PC-9 (cell line): ENCODE data around the gene G0S2. TPM values are rescaled to one million over a fixed set of nuclear protein-coding genes. Genes with fewer than 3 reads are reported as not detected.
A peak's percentile ranks its signal among the peaks of the same experiment; 100 is the strongest.

Source experiments
- BruUV-seq: library from RNA; stranded (reverse); fragments of 400-500 nt; replicated peaks from 2 replicates; lab custom pipeline; 2021; lab: Mats Ljungman, UMichigan
- CTCF ChIA-PET: fragments of 300-600 bp; sonication (Branson Sonifier 250); formaldehyde crosslinking; loops from one replicate; lab custom pipeline; 2022; ENCODE audit warnings: antibody characterized with exemption; lab: Charles Lee
- POLR2A ChIA-PET: fragments of 300-600 bp; sonication (Branson Sonifier 250); formaldehyde crosslinking; loops from one replicate; lab custom pipeline; 2022; ENCODE audit warnings: antibody characterized with exemption; ENCODE audit not compliant: unreplicated experiment; lab: Charles Lee
- DNase-seq, 2 experiments: peaks; one replicate each; pipeline versions ENCODE4 v3.0.0 to v3.0.0-alpha.2; 2015 to 2022; ENCODE audit warnings: mixed read lengths in 1 of 2
- H2AFZ ChIP-seq: fragments of 200-600 bp; sonication (generic); 2 replicates; pipeline ENCODE4 v1.8.1; 2017; ENCODE audit warnings: antibody characterized with exemption
- H3F3A ChIP-seq: fragments of 200-600 bp; sonication (generic); 2 replicates; pipeline ENCODE4 v1.8.1; 2017; ENCODE audit warnings: antibody characterized with exemption, mild to moderate bottlenecking, low read depth; ENCODE audit not compliant: insufficient read depth
- H3K27ac ChIP-seq: fragments of 200-600 bp; sonication (generic); 2 replicates; pipeline ENCODE4 v1.6.1; 2016; ENCODE audit warnings: mixed run types
- H3K27me3 ChIP-seq: fragments of 200-600 bp; sonication (generic); 2 replicates; pipeline ENCODE4 v1.6.1; 2016; ENCODE audit warnings: low read depth, mixed run types; ENCODE audit not compliant: insufficient read depth
- H3K36me3 ChIP-seq: fragments of 200-600 bp; sonication (generic); 2 replicates; pipeline ENCODE4 v1.6.1; 2016; ENCODE audit warnings: low read depth, mixed run types
- H3K4me1 ChIP-seq: fragments of 200-600 bp; sonication (generic); replicated peaks from 2 replicates; pipeline ENCODE4 v1.6.1; 2016; ENCODE audit warnings: mixed run types; ENCODE audit not compliant: insufficient read depth
- H3K4me2 ChIP-seq: fragments of 200-600 bp; sonication (generic); 2 replicates; pipeline ENCODE4 v1.6.1; 2017; ENCODE audit warnings: mixed run types
- H3K4me3 ChIP-seq: fragments of 200-600 bp; sonication (generic); 2 replicates; pipeline ENCODE4 v1.6.1; 2016; ENCODE audit warnings: mixed run types
- H3K79me2 ChIP-seq: fragments of 200-600 bp; sonication (generic); 2 replicates; pipeline ENCODE4 v1.6.1; 2017; ENCODE audit warnings: low read depth, mixed run types
- H3K9me2 ChIP-seq: fragments of 200-600 bp; sonication (generic); 2 replicates; pipeline ENCODE4 v1.8.1; 2017; ENCODE audit warnings: mild to moderate bottlenecking; ENCODE audit not compliant: insufficient read depth
- H3K9me3 ChIP-seq: fragments of 200-600 bp; sonication (generic); 2 replicates; pipeline ENCODE4 v1.8.1; 2016; ENCODE audit warnings: low read depth; ENCODE audit not compliant: insufficient read depth
- H4K20me1 ChIP-seq: fragments of 200-600 bp; sonication (generic); 2 replicates; pipeline ENCODE4 v1.8.1; 2017; ENCODE audit not compliant: insufficient read depth
- EZH2 ChIP-seq: fragments of 200-600 bp; sonication (generic); IDR thresholded peaks from 2 replicates; pipeline ENCODE4 v1.8.0; 2017; ENCODE audit warnings: antibody characterized with exemption, low read depth
- intact Hi-C: fragments of 100-400 bp; cut with micrococcal nuclease; formaldehyde crosslinking; loops from one replicate; pipeline ENCODE4 v1.10.0; 2022; ENCODE audit not compliant: unreplicated experiment
- total RNA-seq: library from RNA; stranded (reverse); gene quantifications from 2 replicates; pipeline ENCODE4 v1.2.3, GENCODE V29; 2021
- TF ChIP-seq, protein P1 (sequence below): fragments of 200-600 bp; sonication (generic); conservative IDR thresholded peaks from 2 replicates; pipeline ENCODE4 v1.6.1; 2017; ENCODE audit warnings: mixed run types, antibody characterized with exemption, mild to moderate bottlenecking, moderate library complexity

Gene G0S2
- total RNA-seq, 1 experiment from 2014 or later: 2.4 TPM

DNA sequence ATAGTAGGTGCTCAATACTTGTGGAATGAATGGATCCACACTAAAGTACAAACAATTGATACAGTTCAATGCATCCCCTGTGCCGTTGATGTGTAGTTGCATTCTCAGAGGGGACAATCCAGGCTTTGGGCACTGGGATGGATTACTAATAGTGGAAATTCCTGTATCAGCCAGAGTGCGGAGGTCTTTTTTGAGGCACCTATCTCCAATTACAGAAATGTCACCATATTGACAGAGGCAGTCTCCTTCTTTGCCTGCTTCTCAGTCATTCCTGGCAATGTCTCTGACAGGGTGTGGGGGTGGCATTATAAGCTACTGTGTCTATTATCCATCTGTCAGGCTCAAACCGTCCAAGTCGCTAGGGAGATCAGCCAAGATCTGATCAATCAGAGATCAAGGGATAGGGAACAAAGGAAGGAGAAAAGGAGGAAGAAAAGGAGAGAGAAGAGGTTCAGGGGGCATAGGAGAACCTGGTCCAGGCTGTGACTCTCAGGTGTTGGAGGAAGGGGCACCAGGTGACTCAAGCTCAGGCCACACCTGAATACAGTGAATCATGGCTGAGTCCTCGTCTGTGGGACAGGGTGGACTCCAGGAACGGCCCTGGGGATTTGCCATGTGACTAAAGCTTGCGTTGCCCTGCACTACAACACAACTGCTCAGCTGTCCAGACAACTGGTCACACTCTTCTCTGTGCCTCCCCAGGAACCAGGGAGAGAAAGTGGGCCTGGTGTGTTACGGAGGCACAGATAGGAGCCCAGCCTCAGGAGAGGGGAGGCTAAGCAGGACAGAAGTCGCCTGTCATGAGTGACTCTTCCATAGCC lies 19.6 kb upstream of the G0S2 start:
- POLR2A ChIA-PET: no interaction called here
- H3K9me3 ChIP-seq: no peaks in the 10 kb centered on the region
- H2AFZ ChIP-seq: no peak overlapping the region
- CTCF ChIA-PET: no interaction called here
- H3K36me3 ChIP-seq: no peaks in the 10 kb centered on the region
- peak overlapping the region; percentile 79 for H3K27ac ChIP-seq
- H3K4me2 ChIP-seq: peak overlapping the region; percentile 58
- DNase-seq: peak; percentile 77 to 89
- no peaks in the 10 kb centered on the region for H3K9me2 ChIP-seq
- no peak overlapping the region for H3K4me3 ChIP-seq
- BruUV-seq: no TSS peak
- intact Hi-C loops: loop anchor here (10.0 kb wide), 3 partner anchors 231 to 291 kb away; no protein-coding TSS in a partner anchor
- H3K27me3 ChIP-seq: no peaks in the 10 kb centered on the region
- TF ChIP-seq, protein P1, sequence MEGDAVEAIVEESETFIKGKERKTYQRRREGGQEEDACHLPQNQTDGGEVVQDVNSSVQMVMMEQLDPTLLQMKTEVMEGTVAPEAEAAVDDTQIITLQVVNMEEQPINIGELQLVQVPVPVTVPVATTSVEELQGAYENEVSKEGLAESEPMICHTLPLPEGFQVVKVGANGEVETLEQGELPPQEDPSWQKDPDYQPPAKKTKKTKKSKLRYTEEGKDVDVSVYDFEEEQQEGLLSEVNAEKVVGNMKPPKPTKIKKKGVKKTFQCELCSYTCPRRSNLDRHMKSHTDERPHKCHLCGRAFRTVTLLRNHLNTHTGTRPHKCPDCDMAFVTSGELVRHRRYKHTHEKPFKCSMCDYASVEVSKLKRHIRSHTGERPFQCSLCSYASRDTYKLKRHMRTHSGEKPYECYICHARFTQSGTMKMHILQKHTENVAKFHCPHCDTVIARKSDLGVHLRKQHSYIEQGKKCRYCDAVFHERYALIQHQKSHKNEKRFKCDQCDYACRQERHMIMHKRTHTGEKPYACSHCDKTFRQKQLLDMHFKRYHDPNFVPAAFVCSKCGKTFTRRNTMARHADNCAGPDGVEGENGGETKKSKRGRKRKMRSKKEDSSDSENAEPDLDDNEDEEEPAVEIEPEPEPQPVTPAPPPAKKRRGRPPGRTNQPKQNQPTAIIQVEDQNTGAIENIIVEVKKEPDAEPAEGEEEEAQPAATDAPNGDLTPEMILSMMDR: no peak
- no peak for TF ChIP-seq EZH2
- H3K4me1 ChIP-seq: peaks cover 84% of the 10 kb centered on the region
- no peaks in the 10 kb centered on the region for H4K20me1 ChIP-seq
- H3F3A ChIP-seq: peaks cover 40% of the 10 kb centered on the region
- peaks cover 15% of the 10 kb centered on the region for H3K79me2 ChIP-seq

- no peak overlapping the region for H2AFZ ChIP-seq
- TF ChIP-seq, protein P1: no peak
- no peak for TF ChIP-seq EZH2
- H3K9me2 ChIP-seq: no peaks in the 10 kb centered on the region
- intact Hi-C loops: loop anchor here (10.0 kb wide), 3 partner anchors 233 to 293 kb away; no protein-coding TSS in a partner anchor
- H3K27ac ChIP-seq: peak overlapping the region; percentile 79
- no peaks in the 10 kb centered on the region for H3K27me3 ChIP-seq
- peaks cover 73% of the 10 kb centered on the region for H3K4me1 ChIP-seq
- H3K9me3 ChIP-seq: no peaks in the 10 kb centered on the region
- H3K4me2 ChIP-seq: peak overlapping the region; percentile 58
- H3K4me3 ChIP-seq: no peak overlapping the region
- ChIA-PET POLR2A (interaction anchor here (0.5 to 0.6 kb wide), 2 partner anchors 17 to 637 kb away, joined by 3 to 4 read pairs; no protein-coding TSS in a partner anchor), CTCF (interaction anchor here (0.9 kb wide), 1 partner anchor 15 kb away, joined by 4 read pairs; no protein-coding TSS in a partner anchor)
- no peaks in the 10 kb centered on the region for H4K20me1 ChIP-seq
- peak; percentile 69 to 84 for DNase-seq
- peaks cover 31% of the 10 kb centered on the region for H3F3A ChIP-seq
- no peaks in the 10 kb centered on the region for H3K36me3 ChIP-seq
- no peaks in the 10 kb centered on the region for H3K79me2 ChIP-seq
- TSS peak; percentile 5 for BruUV-seq
These were observed 17.9 kb upstream of the G0S2 start for GRCh38 chr1:209657140-209657879.

DNA sequence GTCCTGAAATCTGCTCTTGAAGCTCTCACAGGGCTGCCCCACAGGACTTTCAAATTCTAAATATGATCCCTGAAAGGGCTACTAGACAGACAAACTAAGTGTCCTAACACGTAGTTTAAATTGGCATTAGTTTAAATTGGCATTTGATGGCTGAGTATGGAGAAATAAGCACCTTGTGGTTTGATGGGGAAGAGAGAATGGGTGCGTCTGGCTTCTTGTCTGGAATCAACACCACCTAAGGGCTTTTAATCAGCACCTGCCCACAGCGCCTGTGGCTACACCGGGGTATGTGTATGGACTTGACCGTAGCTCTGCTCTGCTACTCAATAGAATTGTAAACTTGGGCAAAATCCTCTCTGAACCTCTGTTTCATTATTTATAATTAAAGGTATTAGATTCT lies 17.3 kb upstream of the G0S2 start:
- ChIA-PET POLR2A (no interaction called here), CTCF (no interaction called here)
- Histone ChIP-seq H3K36me3 (no peaks in the 10 kb centered on the region), H3K27me3 (no peaks in the 10 kb centered on the region), H3K27ac (peak overlapping the region; percentile 41; the same call in 1 of the 2 replicates), H2AFZ (no peak overlapping the region), H3F3A (peaks cover 25% of the 10 kb centered on the region), H3K4me1 (peaks cover 67% of the 10 kb centered on the region), H3K79me2 (no peaks in the 10 kb centered on the region), H3K9me3 (no peaks in the 10 kb centered on the region), H3K9me2 (no peaks in the 10 kb centered on the region), H4K20me1 (no peaks in the 10 kb centered on the region), H3K4me2 (no peak overlapping the region), H3K4me3 (no peak overlapping the region)
- intact Hi-C loops: loop anchor here (10.0 kb wide), 3 partner anchors 233 to 293 kb away; no protein-coding TSS in a partner anchor
- no TSS peak for BruUV-seq
- no peak for TF ChIP-seq EZH2
- TF ChIP-seq, protein P1: no peak
- no peak for DNase-seq
